HepG2 (cell line): Measurements from ENCODE around the gene C19orf38.

Experiments used
- HDAC6 ChIP-seq: fragments of 200-600 bp; sonication (generic); IDR thresholded peaks from 2 replicates; pipeline ENCODE4 v1.7.0; 2017; ENCODE audit warnings: mild to moderate bottlenecking, antibody characterized with exemption, low read length, low read depth
- POLR2AphosphoS2 ChIP-seq: IDR thresholded peaks from 2 replicates; pipeline ENCODE4 v1.6.1; 2011; ENCODE audit warnings: low read depth, low read length, improper control_type of control experiment
- ZNF574 ChIP-seq: sonication (generic); formaldehyde crosslinking; IDR thresholded peaks from 2 replicates; pipeline ENCODE4 v1.4.0; 2020; ENCODE audit warnings: missing genetic modification reagents

GRCh38 chr19:10861103-10861651, 13.0 kb downstream of the C19orf38 start:
- no peak for TF ChIP-seq ZNF574 (CRISPR knock-in tag)
- TF ChIP-seq POLR2AphosphoS2, result no peak
- no peak for TF ChIP-seq HDAC6
